Uterus (tissue), 4 donors: Measurements from ENCODE around the gene SUPT4H1. TPM values are rescaled to one million over a fixed set of nuclear protein-coding genes. Genes with fewer than 3 reads are reported as not detected.

Source experiments
- DNase-seq, 2 donors: peaks; one replicate each; pipeline ENCODE4 v3.0.0-alpha.2; 2019 to 2020
- H3K27ac ChIP-seq, 2 donors: fragments of 200-600 bp; sonication (generic); 1 replicate in 1 of 2; 2 replicates in 1 of 2; pipeline ENCODE4 v1.5.1; 2016 to 2018
- H3K27me3 ChIP-seq, 2 donors: fragments of 200-600 bp; sonication (generic); one replicate each; pipeline ENCODE4 v1.5.1; 2018 to 2019; ENCODE audit warnings: control low read depth in 1 of 2
- H3K36me3 ChIP-seq, 2 donors: fragments of 200-600 bp; sonication (generic); one replicate each; pipeline ENCODE4 v1.5.1; 2019; ENCODE audit warnings: control low read depth in 1 of 2
- H3K4me1 ChIP-seq, 2 donors: fragments of 200-600 bp; sonication (generic); one replicate each; pipeline ENCODE4 v1.5.1; 2018 to 2019; ENCODE audit warnings: control low read depth in 1 of 2
- H3K4me3 ChIP-seq, 2 donors: fragments of 200-600 bp; sonication (generic); 1 replicate in 1 of 2; 2 replicates in 1 of 2; pipeline ENCODE4 v1.5.1; 2018 to 2019; ENCODE audit warnings: mild to moderate bottlenecking in 1 of 2
- H3K9me3 ChIP-seq, 2 donors: fragments of 200-600 bp; sonication (generic); one replicate each; pipeline ENCODE4 v1.5.1; 2019; ENCODE audit warnings: control low read depth in 1 of 2
- CTCF ChIP-seq, 4 experiments: fragments of 200-600 bp in 2 of 4; fragments of 450-650 bp in 2 of 4; sonication (generic) in 2 of 4; IDR thresholded peaks; one replicate each; pipeline ENCODE4 v1.5.1; 2016 to 2019; ENCODE audit warnings: antibody characterized with exemption in 4 of 4, mild to moderate bottlenecking in 2 of 4, moderate library complexity in 1 of 4
- POLR2A ChIP-seq, 2 donors: fragments of 450-650 bp; IDR thresholded peaks; one replicate each; pipeline ENCODE4 v1.6.1; 2016; ENCODE audit warnings: antibody characterized with exemption in 2 of 2, mild to moderate bottlenecking in 1 of 2, moderate library complexity in 1 of 2
- intact Hi-C: fragments of 100-400 bp; cut with DNase I; formaldehyde crosslinking; loops from one replicate; pipeline ENCODE4 v1.15.1; 2023; ENCODE audit warnings: low total_unique reads
- total RNA-seq, 4 donors: library from RNA; depleted of rRNA in 3 of 4; stranded (reverse); fragments of >200 nt in 3 of 4; gene quantifications; one replicate each; pipeline versions ENCODE4 v1.1.0 to v1.2.4, GENCODE V29; 2014 to 2023
- donor health status: DM: yes; HTN: yes; CAD: no.

SUPT4H1 gene
- total RNA-seq, 4 donors from 2014 or later = 31.1 to 267 (median 98.1) TPM

- Histone ChIP-seq H3K27ac (peak overlapping the region in 1 of 2 donors; percentile 83), H3K4me1 (no peaks in the 10 kb centered on the region), H3K36me3 (no peaks in the 10 kb centered on the region), H3K9me3 (no peaks in the 10 kb centered on the region), H3K4me3 (no peak overlapping the region), H3K27me3 (no peaks in the 10 kb centered on the region)
- TF ChIP-seq POLR2A (IDR thresholded peaks at IDR 0.05) (no peak), CTCF (IDR thresholded peaks at IDR 0.05) (no peak)
- no peak for DNase-seq
- intact Hi-C loops = no loop called here
Observed at GRCh38 chr17:58339755-58340404, 12.1 kb downstream of the SUPT4H1 start.

- intact Hi-C loops = no loop called here
- H3K27me3 ChIP-seq = no peaks in the 10 kb centered on the region
- no peaks in the 10 kb centered on the region for H3K36me3 ChIP-seq
- DNase-seq = no peak
- no peak overlapping the region for H3K4me3 ChIP-seq
- TF ChIP-seq POLR2A (IDR thresholded peaks at IDR 0.05) (no peak), CTCF (IDR thresholded peaks at IDR 0.05) (no peak)
- peak overlapping the region; percentile 60 to 83 for H3K27ac ChIP-seq
- no peaks in the 10 kb centered on the region for H3K9me3 ChIP-seq
- H3K4me1 ChIP-seq = no peaks in the 10 kb centered on the region
Observed at GRCh38 chr17:58338841-58339754, 12.9 kb downstream of the SUPT4H1 start.

GRCh38 chr17:58338454-58338840 is 13.6 kb downstream of the SUPT4H1 start:
- Histone ChIP-seq H3K4me1 (no peaks in the 10 kb centered on the region), H3K4me3 (no peak overlapping the region), H3K27ac (peak overlapping the region; percentile 60 to 83), H3K36me3 (no peaks in the 10 kb centered on the region), H3K9me3 (no peaks in the 10 kb centered on the region), H3K27me3 (no peaks in the 10 kb centered on the region)
- intact Hi-C loops = no loop called here
- TF ChIP-seq POLR2A (IDR thresholded peaks at IDR 0.05) (no peak), CTCF (IDR thresholded peaks at IDR 0.05) (no peak)
- no peak for DNase-seq

GRCh38 chr17:58337600-58338453 is 14.2 kb downstream of the SUPT4H1 start:
- no peak overlapping the region for H3K4me3 ChIP-seq
- DNase-seq = peak; percentile 59 to 70
- H3K9me3 ChIP-seq = no peaks in the 10 kb centered on the region
- peak overlapping the region; percentile 60 to 83 for H3K27ac ChIP-seq
- no peaks in the 10 kb centered on the region for H3K4me1 ChIP-seq
- intact Hi-C loops = no loop called here
- no peaks in the 10 kb centered on the region for H3K36me3 ChIP-seq
- no peaks in the 10 kb centered on the region for H3K27me3 ChIP-seq
- TF ChIP-seq POLR2A (IDR thresholded peaks at IDR 0.05) (peak; percentile 22 to 34), CTCF (IDR thresholded peaks at IDR 0.05) (no peak)
